OCI-LY7 (cell line): ENCODE data around the gene USP27X. TPM values are rescaled to one million over a fixed set of nuclear protein-coding genes. Genes with fewer than 3 reads are reported as not detected.

Source experiments
- BruUV-seq: library from RNA; stranded (reverse); fragments of 400-500 nt; replicated peaks from 2 replicates; lab custom pipeline; 2021; lab: Mats Ljungman, UMichigan
- CTCF ChIA-PET: fragments of 300-600 bp; sonication (Branson Sonifier 250); formaldehyde crosslinking; loops from one replicate; lab custom pipeline; 2022; ENCODE audit warnings: antibody characterized with exemption; ENCODE audit not compliant: unreplicated experiment; lab: Charles Lee
- POLR2A ChIA-PET: fragments of 300-600 bp; sonication (Branson Sonifier 250); formaldehyde crosslinking; loops from one replicate; lab custom pipeline; 2022; ENCODE audit warnings: antibody characterized with exemption; lab: Charles Lee
- DNase-seq: peaks from one replicate; pipeline ENCODE4 v3.0.0-alpha.2; 2015; ENCODE audit warnings: low spot score
- H2AFZ ChIP-seq: fragments of 200-600 bp; sonication (generic), shearing (Covaris generic); 2 replicates; pipeline ENCODE4 v1.6.1; 2014; ENCODE audit warnings: mild to moderate bottlenecking, antibody characterized with exemption, low read length, moderate library complexity
- H3K27ac ChIP-seq: fragments of 200-600 bp; sonication (generic); 2 replicates; pipeline ENCODE4 v1.5.1; 2014; ENCODE audit warnings: mixed run types, low read depth, mild to moderate bottlenecking, moderate library complexity, low read length, inconsistent platforms; ENCODE audit not compliant: poor library complexity, severe bottlenecking
- H3K36me3 ChIP-seq: fragments of 200-600 bp; sonication (generic); 2 replicates; pipeline ENCODE4 v1.6.1; 2014; ENCODE audit warnings: mild to moderate bottlenecking, antibody characterized with exemption, low read length, moderate library complexity, mixed read lengths; ENCODE audit not compliant: insufficient read depth
- H3K4me1 ChIP-seq: fragments of 200-600 bp; sonication (generic); 2 replicates; pipeline ENCODE4 v1.5.1; 2014; ENCODE audit warnings: mild to moderate bottlenecking, low read length; ENCODE audit not compliant: insufficient read depth, poor library complexity, severe bottlenecking
- H3K4me2 ChIP-seq: fragments of 200-600 bp; sonication (generic); 2 replicates; pipeline ENCODE4 v1.6.1; 2014; ENCODE audit warnings: mild to moderate bottlenecking, low read length
- H3K4me3 ChIP-seq: fragments of 200-600 bp; sonication (generic); 2 replicates; pipeline ENCODE4 v1.5.1; 2014; ENCODE audit warnings: mild to moderate bottlenecking, low read depth, low read length; ENCODE audit not compliant: poor library complexity, severe bottlenecking
- H3K79me2 ChIP-seq: fragments of 200-600 bp; sonication (generic); 2 replicates; pipeline ENCODE4 v1.6.1; 2016; ENCODE audit warnings: low read depth, mild to moderate bottlenecking, low read length, moderate library complexity, mixed read lengths; ENCODE audit not compliant: insufficient read depth
- H3K9me2 ChIP-seq: fragments of 200-600 bp; sonication (generic); 2 replicates; pipeline ENCODE4 v1.6.1; 2016; ENCODE audit warnings: mild to moderate bottlenecking, low read length, mixed read lengths; ENCODE audit not compliant: insufficient read depth
- H3K9me3 ChIP-seq: fragments of 200-600 bp; sonication (generic); 2 replicates; pipeline ENCODE4 v1.6.1; 2014; ENCODE audit warnings: mild to moderate bottlenecking, mixed run types, low read length, mixed read lengths
- H4K20me1 ChIP-seq: fragments of 200-600 bp; sonication (generic); 2 replicates; pipeline ENCODE4 v1.6.1; 2014; ENCODE audit warnings: mild to moderate bottlenecking, antibody characterized with exemption, low read length, moderate library complexity, mixed read lengths; ENCODE audit not compliant: insufficient read depth
- EZH2phosphoT487 ChIP-seq: fragments of 200-600 bp; sonication (generic); IDR thresholded peaks from 2 replicates; pipeline ENCODE4 v1.6.1; 2018; ENCODE audit warnings: low read depth, borderline replicate concordance, mild to moderate bottlenecking, mixed run types, antibody characterized with exemption, low read length, moderate library complexity, mixed read lengths
- intact Hi-C: fragments of 100-400 bp; cut with micrococcal nuclease; formaldehyde crosslinking; loops from one replicate; pipeline ENCODE4 v1.10.0; 2022; ENCODE audit not compliant: unreplicated experiment
- total RNA-seq, 2 experiments: library from RNA; depleted of rRNA in 1 of 2; stranded (reverse); fragments of >200 nt in 1 of 2; shearing (Covaris generic) in 1 of 2; gene quantifications; 2 replicates each; pipeline ENCODE4 v1.2.3, GENCODE V29; 2014 to 2022
- TF ChIP-seq, protein P1 (sequence below): fragments of 200-600 bp; sonication (generic); conservative IDR thresholded peaks from 2 replicates; pipeline ENCODE4 v1.5.1; 2014; ENCODE audit warnings: mild to moderate bottlenecking, antibody characterized with exemption, low read length, moderate library complexity, mixed read lengths

Gene USP27X
- total RNA-seq, 2 experiments from 2014 or later: 1.2 to 1.8 TPM

DNA sequence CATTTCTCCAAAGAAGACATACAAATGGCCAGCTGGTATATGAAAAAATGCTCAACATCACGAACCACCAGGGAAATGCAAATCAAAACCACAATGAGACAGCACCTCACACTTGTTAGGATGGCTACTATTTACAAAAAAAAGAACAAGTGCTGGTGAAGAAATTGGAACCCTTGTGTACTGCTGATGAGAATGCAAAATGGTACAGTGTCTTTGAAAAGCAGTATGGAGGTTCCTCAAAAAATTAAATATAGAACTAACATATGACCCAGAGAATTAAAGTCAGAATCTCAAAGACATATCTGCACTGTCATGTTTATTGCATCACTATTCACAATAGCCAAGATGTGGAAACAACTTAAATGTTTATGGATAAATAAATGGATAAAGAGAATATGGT is 29.3 kb upstream of the USP27X start:
- no peaks in the 10 kb centered on the region for H3K9me2 ChIP-seq
- no peak for DNase-seq
- H4K20me1 ChIP-seq: no peaks in the 10 kb centered on the region

DNA sequence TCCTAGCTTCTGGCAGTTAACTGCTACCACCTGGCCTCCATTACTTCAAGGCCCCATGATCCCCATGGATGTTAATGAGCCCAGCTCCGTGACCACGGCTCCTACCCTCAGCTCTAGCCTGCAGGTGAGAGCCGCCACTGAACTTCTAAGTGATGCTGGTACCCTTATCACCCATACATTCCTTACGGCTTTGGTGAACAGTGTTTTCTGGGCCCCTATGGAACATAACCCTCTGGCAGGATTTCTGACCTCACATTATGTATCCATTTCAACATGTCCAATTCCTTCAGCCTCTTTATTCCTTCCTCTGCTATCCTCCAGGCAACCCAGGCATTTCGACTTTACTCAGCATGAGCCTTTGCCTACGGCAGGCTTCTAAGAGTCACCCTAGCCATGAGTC is 25.6 kb upstream of the USP27X start:
- H2AFZ ChIP-seq: no peak overlapping the region
- intact Hi-C loops: no loop called here
- no peaks in the 10 kb centered on the region for H3K9me2 ChIP-seq
- no peak overlapping the region for H3K4me2 ChIP-seq
- H4K20me1 ChIP-seq: no peaks in the 10 kb centered on the region
- H3K4me3 ChIP-seq: no peak overlapping the region
- ChIA-PET POLR2A (no interaction called here), CTCF (no interaction called here)
- no peaks in the 10 kb centered on the region for H3K36me3 ChIP-seq
- no peaks in the 10 kb centered on the region for H3K9me3 ChIP-seq
- no peak for DNase-seq
- H3K79me2 ChIP-seq: no peaks in the 10 kb centered on the region
- no peak overlapping the region for H3K27ac ChIP-seq
- TF ChIP-seq EZH2phosphoT487: no peak
- TF ChIP-seq, protein P1, sequence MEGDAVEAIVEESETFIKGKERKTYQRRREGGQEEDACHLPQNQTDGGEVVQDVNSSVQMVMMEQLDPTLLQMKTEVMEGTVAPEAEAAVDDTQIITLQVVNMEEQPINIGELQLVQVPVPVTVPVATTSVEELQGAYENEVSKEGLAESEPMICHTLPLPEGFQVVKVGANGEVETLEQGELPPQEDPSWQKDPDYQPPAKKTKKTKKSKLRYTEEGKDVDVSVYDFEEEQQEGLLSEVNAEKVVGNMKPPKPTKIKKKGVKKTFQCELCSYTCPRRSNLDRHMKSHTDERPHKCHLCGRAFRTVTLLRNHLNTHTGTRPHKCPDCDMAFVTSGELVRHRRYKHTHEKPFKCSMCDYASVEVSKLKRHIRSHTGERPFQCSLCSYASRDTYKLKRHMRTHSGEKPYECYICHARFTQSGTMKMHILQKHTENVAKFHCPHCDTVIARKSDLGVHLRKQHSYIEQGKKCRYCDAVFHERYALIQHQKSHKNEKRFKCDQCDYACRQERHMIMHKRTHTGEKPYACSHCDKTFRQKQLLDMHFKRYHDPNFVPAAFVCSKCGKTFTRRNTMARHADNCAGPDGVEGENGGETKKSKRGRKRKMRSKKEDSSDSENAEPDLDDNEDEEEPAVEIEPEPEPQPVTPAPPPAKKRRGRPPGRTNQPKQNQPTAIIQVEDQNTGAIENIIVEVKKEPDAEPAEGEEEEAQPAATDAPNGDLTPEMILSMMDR: no peak
- H3K4me1 ChIP-seq: no peaks in the 10 kb centered on the region
- no TSS peak for BruUV-seq

More for the DNA sequence above, 29.3 kb upstream of the USP27X start:
- H3K79me2 ChIP-seq: no peaks in the 10 kb centered on the region
- CTCF ChIA-PET: no interaction called here
- no peaks in the 10 kb centered on the region for H3K9me3 ChIP-seq
- POLR2A ChIA-PET: no interaction called here
- no peaks in the 10 kb centered on the region for H3K36me3 ChIP-seq
- no peaks in the 10 kb centered on the region for H3K4me1 ChIP-seq
- no peak overlapping the region for H3K27ac ChIP-seq
- H3K4me3 ChIP-seq: no peak overlapping the region
- H3K4me2 ChIP-seq: no peak overlapping the region
- TF ChIP-seq EZH2phosphoT487: no peak
- TF ChIP-seq, protein P1: no peak
- no TSS peak for BruUV-seq
- no peak overlapping the region for H2AFZ ChIP-seq
- intact Hi-C loops: no loop called here

DNA sequence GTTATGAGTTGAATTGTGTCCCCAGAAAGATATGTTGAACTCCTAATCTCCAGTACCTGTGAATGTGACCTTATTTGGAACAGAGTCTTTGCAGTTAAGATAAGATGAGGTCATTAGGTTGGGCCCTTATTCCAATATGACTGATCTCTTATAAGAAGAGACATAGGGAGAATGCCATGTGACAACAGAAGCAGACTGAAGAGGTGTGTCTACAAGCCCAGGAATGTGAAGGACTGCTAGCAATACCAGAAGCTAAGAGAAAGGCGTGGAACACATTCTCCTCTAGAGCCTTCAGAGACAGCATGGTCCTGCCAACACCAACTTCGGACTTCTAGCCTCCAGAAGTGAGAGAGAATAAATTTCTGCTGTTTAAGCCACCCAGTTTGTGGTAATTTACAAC is 22.5 kb upstream of the USP27X start:
- no peak for TF ChIP-seq EZH2phosphoT487
- TF ChIP-seq, protein P1: no peak
- H3K36me3 ChIP-seq: no peaks in the 10 kb centered on the region
- no peaks in the 10 kb centered on the region for H4K20me1 ChIP-seq
- DNase-seq: no peak
- CTCF ChIA-PET: no interaction called here
- H3K79me2 ChIP-seq: no peaks in the 10 kb centered on the region
- no peaks in the 10 kb centered on the region for H3K9me2 ChIP-seq
- no peak overlapping the region for H3K4me3 ChIP-seq
- POLR2A ChIA-PET: no interaction called here
- intact Hi-C loops: no loop called here
- no peak overlapping the region for H3K27ac ChIP-seq
- no TSS peak for BruUV-seq
- no peaks in the 10 kb centered on the region for H3K9me3 ChIP-seq
- H3K4me1 ChIP-seq: no peaks in the 10 kb centered on the region
- no peak overlapping the region for H3K4me2 ChIP-seq
- H2AFZ ChIP-seq: no peak overlapping the region
